Measurements from ENCODE around the gene ANKRD40CL. TPM values are rescaled to one million over a fixed set of nuclear protein-coding genes. Genes with fewer than 3 reads are reported as not detected.

The ANKRD40CL gene
- total RNA-seq, 2 donors from 2014 or later: not detected

- H3K4me1 Mint-ChIP-seq: peaks cover 13% of the 10 kb centered on the region
- Histone ChIP-seq H3K27ac (ENCODE audit: low read depth, low read length) (no peak overlapping the region), H3K4me1 (ENCODE audit: control insufficient read depth, insufficient read depth, low read length) (no peaks in the 10 kb centered on the region), H3K4me3 (ENCODE audit: low read length) (no peak overlapping the region), H3K9ac (ENCODE audit: extremely low read depth, low read length, poor library complexity, severe bottlenecking) (no peak overlapping the region), H3K36me3 (ENCODE audit: control insufficient read depth, insufficient read depth, low read length) (no peaks in the 10 kb centered on the region), H3K9me3 (ENCODE audit: control insufficient read depth, low read length) (no peaks in the 10 kb centered on the region), H3K27me3 (ENCODE audit: control insufficient read depth, insufficient read depth, low read length, poor library complexity, severe bottlenecking) (no peaks in the 10 kb centered on the region)
- no peaks in the 10 kb centered on the region for H3K27me3 Mint-ChIP-seq (ENCODE audit: insufficient read depth)
- H3K4me3 Mint-ChIP-seq: no peak overlapping the region
- DNase-seq: no peak
- 96 to 100% methylated on average over 5 to 8 of the region's 8 CpGs for WGBS, 2 experiments (ENCODE audit: insufficient coverage in 1 of 2, insufficient read length in 1 of 2)
- no peaks in the 10 kb centered on the region for H3K9me3 Mint-ChIP-seq
- no peak for TF ChIP-seq CTCF (conservative IDR thresholded peaks at IDR 0.05)
- no peaks in the 10 kb centered on the region for H3K36me3 Mint-ChIP-seq (ENCODE audit: low read depth)
- no peak overlapping the region for H3K27ac Mint-ChIP-seq
Measured at GRCh38 chr17:50793007-50793406, 25.7 kb upstream of the ANKRD40CL start.

- no peak overlapping the region for H3K4me3 Mint-ChIP-seq
- TF ChIP-seq CTCF (conservative IDR thresholded peaks at IDR 0.05): no peak
- no peaks in the 10 kb centered on the region for H3K27me3 Mint-ChIP-seq (ENCODE audit: insufficient read depth)
- Histone ChIP-seq H3K4me3 (ENCODE audit: low read length) (no peak overlapping the region), H3K27me3 (ENCODE audit: control insufficient read depth, insufficient read depth, low read length, poor library complexity, severe bottlenecking) (no peaks in the 10 kb centered on the region), H3K4me1 (ENCODE audit: control insufficient read depth, insufficient read depth, low read length) (no peaks in the 10 kb centered on the region), H3K9ac (ENCODE audit: extremely low read depth, low read length, poor library complexity, severe bottlenecking) (no peak overlapping the region), H3K27ac (ENCODE audit: low read depth, low read length) (no peak overlapping the region), H3K9me3 (ENCODE audit: control insufficient read depth, low read length) (no peaks in the 10 kb centered on the region), H3K36me3 (ENCODE audit: control insufficient read depth, insufficient read depth, low read length) (no peaks in the 10 kb centered on the region)
- H3K9me3 Mint-ChIP-seq: no peaks in the 10 kb centered on the region
- WGBS, 2 experiments (ENCODE audit: insufficient coverage in 1 of 2, insufficient read length in 1 of 2): 91 to 97% methylated on average over 7 of the region's 7 CpGs
- H3K4me1 Mint-ChIP-seq: peaks cover 8% of the 10 kb centered on the region
- H3K27ac Mint-ChIP-seq: no peak overlapping the region
- no peak for DNase-seq
- H3K36me3 Mint-ChIP-seq (ENCODE audit: low read depth): no peaks in the 10 kb centered on the region
Measured at GRCh38 chr17:50792132-50792531, 24.8 kb upstream of the ANKRD40CL start.

- 92 to 98% methylated on average over 5 to 6 of the region's 6 CpGs for WGBS, 2 experiments (ENCODE audit: insufficient coverage in 1 of 2, insufficient read length in 1 of 2)
- no peak for DNase-seq
- Mint-ChIP-seq H3K9me3 (no peaks in the 10 kb centered on the region), H3K27ac (no peak overlapping the region), H3K27me3 (ENCODE audit: insufficient read depth) (no peaks in the 10 kb centered on the region), H3K4me3 (no peak overlapping the region), H3K4me1 (peaks cover 3% of the 10 kb centered on the region), H3K36me3 (ENCODE audit: low read depth) (no peaks in the 10 kb centered on the region)
- Histone ChIP-seq H3K9me3 (ENCODE audit: control insufficient read depth, low read length) (no peaks in the 10 kb centered on the region), H3K9ac (ENCODE audit: extremely low read depth, low read length, poor library complexity, severe bottlenecking) (no peak overlapping the region), H3K4me3 (ENCODE audit: low read length) (no peak overlapping the region), H3K4me1 (ENCODE audit: control insufficient read depth, insufficient read depth, low read length) (no peaks in the 10 kb centered on the region), H3K27ac (ENCODE audit: low read depth, low read length) (no peak overlapping the region), H3K36me3 (ENCODE audit: control insufficient read depth, insufficient read depth, low read length) (no peaks in the 10 kb centered on the region), H3K27me3 (ENCODE audit: control insufficient read depth, insufficient read depth, low read length, poor library complexity, severe bottlenecking) (no peaks in the 10 kb centered on the region)
- TF ChIP-seq CTCF (conservative IDR thresholded peaks at IDR 0.05): no peak
Measured at GRCh38 chr17:50790618-50791017, 23.3 kb upstream of the ANKRD40CL start.
